HG02852 (cell line): ENCODE measurements around the gene DHCR24.

Experiments used
- ATAC-seq: cut with Tn5 transposase; IDR thresholded peaks from one replicate; pipeline ENCODE4 v1.9.1; 2021; ENCODE audit warnings: mild to moderate bottlenecking, moderate library complexity; ENCODE audit not compliant: unreplicated experiment

The DHCR24 gene

GRCh38 chr1:54848134-54848948 lies 38.7 kb downstream of the DHCR24 start:
- no peak for ATAC-seq

GRCh38 chr1:54846716-54847284 lies 40.2 kb downstream of the DHCR24 start:
- ATAC-seq: no peak

GRCh38 chr1:54846301-54846700 lies 40.7 kb downstream of the DHCR24 start:
- no peak for ATAC-seq

GRCh38 chr1:54845772-54846171 lies 41.2 kb downstream of the DHCR24 start:
- ATAC-seq: no peak

- no peak for ATAC-seq
Observed at GRCh38 chr1:54844564-54844963, 42.4 kb downstream of the DHCR24 start.

- no peak for ATAC-seq
Observed at GRCh38 chr1:54843449-54843848, 43.5 kb downstream of the DHCR24 start.

- no peak for ATAC-seq
Observed at GRCh38 chr1:54842963-54843362, 44.0 kb downstream of the DHCR24 start.

- ATAC-seq: no peak
Observed at GRCh38 chr1:54842206-54842915, 44.6 kb downstream of the DHCR24 start.

GRCh38 chr1:54839824-54840223 lies 47.2 kb downstream of the DHCR24 start:
- no peak for ATAC-seq

- no peak for ATAC-seq
Observed at GRCh38 chr1:54838565-54839180, 48.3 kb downstream of the DHCR24 start.

- ATAC-seq: no peak
Observed at GRCh38 chr1:54837002-54837853, 49.8 kb downstream of the DHCR24 start.

GRCh38 chr1:54836594-54836993 lies 50.4 kb downstream of the DHCR24 start:
- ATAC-seq: no peak

- no peak for ATAC-seq
Observed at GRCh38 chr1:54835970-54836369, 51.0 kb downstream of the DHCR24 start.

- no peak for ATAC-seq
Observed at GRCh38 chr1:54835131-54835898, 51.7 kb downstream of the DHCR24 start.

- ATAC-seq: no peak
Observed at GRCh38 chr1:54834007-54834541, 52.9 kb downstream of the DHCR24 start.

- no peak for ATAC-seq
Observed at GRCh38 chr1:54833121-54833520, 53.9 kb downstream of the DHCR24 start.

GRCh38 chr1:54826226-54826816 lies 60.7 kb downstream of the DHCR24 start:
- ATAC-seq: no peak

GRCh38 chr1:54825696-54826095 lies 61.3 kb downstream of the DHCR24 start:
- ATAC-seq: no peak

- no peak for ATAC-seq
Observed at GRCh38 chr1:54823670-54824069, 63.3 kb downstream of the DHCR24 start.
